ENCODE results near the gene MEP1B. TPM values are rescaled to one million over a fixed set of nuclear protein-coding genes. Genes with fewer than 3 reads are reported as not detected.
A peak's percentile ranks its signal among the peaks of the same experiment; 100 is the strongest.
"Not testable (repeated sequence)": the region's sequence is repeated elsewhere in the genome, so short reads cannot be mapped to it uniquely, and the experiment has no call there.

The MEP1B gene
- total RNA-seq, 4 donors from 2014 or later, result 2.0 to 32.4 (median 19.9) TPM

DNA sequence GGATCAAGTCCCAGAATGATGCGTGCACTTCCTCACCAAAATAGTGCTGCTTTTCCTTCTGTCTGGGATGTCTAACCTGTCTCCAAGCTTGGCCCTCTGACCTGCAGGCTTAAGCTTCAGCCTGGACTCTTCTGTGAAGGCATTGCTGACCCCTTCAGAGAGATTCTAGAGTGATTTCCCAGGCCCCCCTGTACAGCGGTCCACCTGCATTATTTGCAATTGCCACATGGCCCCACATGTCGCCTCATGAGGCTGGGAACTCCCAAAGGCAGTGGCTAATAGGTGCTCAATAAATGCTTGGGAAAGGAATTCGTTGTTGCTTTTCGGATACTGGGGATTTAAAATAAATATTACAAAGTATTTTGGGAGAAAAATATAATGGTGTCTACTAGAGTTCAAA is 32.3 kb upstream of the MEP1B start:
- H3K36me3 ChIP-seq, result no peaks in the 10 kb centered on the region
- H3K27me3 ChIP-seq, result no peaks in the 10 kb centered on the region
- no peak for DNase-seq
- peaks cover 0 to 29% (median 14%) of the 10 kb centered on the region in 4 donors for H3K4me1 ChIP-seq
- in situ Hi-C loops (cut with MboI; ENCODE audit: low pct_ligation_motif_present in 1 of 4, low pct_unique_long_range_greater_than_20kb in 1 of 4, low sequenced_read_pairs in 3 of 4) (loop anchor here in 3 of 4 donors (5.0 to 25.0 kb wide), 4 partner anchors 305 to 397 kb away; partner anchors contain the start of gene GAREM1 (in 2 of the 3)), intact Hi-C loops (cut with DNase I; ENCODE audit: low total_unique reads) (loop anchor here (5.0 kb wide), 1 partner anchor 395 kb away; no protein-coding TSS in a partner anchor)
- TF ChIP-seq EP300 (IDR thresholded peaks at IDR 0.05; ENCODE audit: low read depth) (no peak), POLR2A (IDR thresholded peaks at IDR 0.05) (no peak), POLR2AphosphoS5 (IDR thresholded peaks at IDR 0.05) (no peak)
- TF ChIP-seq, protein P1, sequence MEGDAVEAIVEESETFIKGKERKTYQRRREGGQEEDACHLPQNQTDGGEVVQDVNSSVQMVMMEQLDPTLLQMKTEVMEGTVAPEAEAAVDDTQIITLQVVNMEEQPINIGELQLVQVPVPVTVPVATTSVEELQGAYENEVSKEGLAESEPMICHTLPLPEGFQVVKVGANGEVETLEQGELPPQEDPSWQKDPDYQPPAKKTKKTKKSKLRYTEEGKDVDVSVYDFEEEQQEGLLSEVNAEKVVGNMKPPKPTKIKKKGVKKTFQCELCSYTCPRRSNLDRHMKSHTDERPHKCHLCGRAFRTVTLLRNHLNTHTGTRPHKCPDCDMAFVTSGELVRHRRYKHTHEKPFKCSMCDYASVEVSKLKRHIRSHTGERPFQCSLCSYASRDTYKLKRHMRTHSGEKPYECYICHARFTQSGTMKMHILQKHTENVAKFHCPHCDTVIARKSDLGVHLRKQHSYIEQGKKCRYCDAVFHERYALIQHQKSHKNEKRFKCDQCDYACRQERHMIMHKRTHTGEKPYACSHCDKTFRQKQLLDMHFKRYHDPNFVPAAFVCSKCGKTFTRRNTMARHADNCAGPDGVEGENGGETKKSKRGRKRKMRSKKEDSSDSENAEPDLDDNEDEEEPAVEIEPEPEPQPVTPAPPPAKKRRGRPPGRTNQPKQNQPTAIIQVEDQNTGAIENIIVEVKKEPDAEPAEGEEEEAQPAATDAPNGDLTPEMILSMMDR (IDR thresholded peaks at IDR 0.05), result no peak
- H3K27ac ChIP-seq, result no peak overlapping the region
- no peak overlapping the region for H3K4me3 ChIP-seq
- WGBS, 2 donors (ENCODE audit: low coverage in 1 of 2), result 55 to 66% methylated on average over 4 to 5 of the region's 5 CpGs
- H3K9me3 ChIP-seq, result no peaks in the 10 kb centered on the region

DNA sequence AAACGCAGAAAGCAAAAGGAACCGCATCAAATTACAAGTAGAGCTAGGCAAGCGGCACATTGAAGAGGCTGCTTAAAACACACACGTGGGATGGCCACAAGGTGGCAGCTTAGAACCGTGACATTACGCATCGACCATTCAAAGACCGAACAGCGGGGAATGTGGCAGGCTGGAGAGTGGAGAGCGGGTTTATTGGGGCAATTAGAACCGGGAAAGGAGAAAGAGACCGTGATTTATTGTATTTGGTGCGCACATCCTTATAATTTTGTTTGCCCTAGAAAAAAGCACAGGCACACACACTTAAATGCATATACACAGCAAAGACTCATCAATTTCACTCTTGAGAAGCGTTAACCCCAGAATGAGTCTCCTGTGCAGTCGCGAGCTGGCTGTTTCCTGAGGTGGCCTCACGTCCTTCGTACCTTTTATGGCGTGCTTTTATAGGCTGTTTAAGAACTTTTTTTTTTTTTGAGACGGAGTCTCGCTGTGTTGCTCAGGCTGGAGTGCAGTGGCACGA is 31.7 kb upstream of the MEP1B start:
- in situ Hi-C loops (cut with MboI; ENCODE audit: low pct_ligation_motif_present in 1 of 4, low pct_unique_long_range_greater_than_20kb in 1 of 4, low sequenced_read_pairs in 3 of 4), result loop anchor here in 3 of 4 donors (5.0 to 25.0 kb wide), 4 partner anchors 304 to 397 kb away; partner anchors contain the start of gene GAREM1 (in 2 of the 3)
- Histone ChIP-seq H3K27ac (peak overlapping the region; percentile 62 to 75 (median 66)), H3K27me3 (no peaks in the 10 kb centered on the region)

GRCh38 chr18:32158631-32159030 is 31.2 kb upstream of the MEP1B start:
- H3K27ac ChIP-seq, result peak overlapping the region; percentile 62 to 75 (median 66)

More for the DNA sequence above, 31.7 kb upstream of the MEP1B start:
- Histone ChIP-seq H3K4me3 (peak overlapping the region in 3 of 4 donors; percentile 15 to 47 (median 21)), H3K36me3 (no peaks in the 10 kb centered on the region), H3K9me3 (no peaks in the 10 kb centered on the region), H3K4me1 (peaks cover 0 to 29% (median 14%) of the 10 kb centered on the region in 4 donors)
- peak; percentile 87 for DNase-seq
- TF ChIP-seq POLR2A (IDR thresholded peaks at IDR 0.05), result no peak
- TF ChIP-seq, protein P1 (IDR thresholded peaks at IDR 0.05), result peak; percentile 75 to 95 (median 83)
- intact Hi-C loops (cut with DNase I; ENCODE audit: low total_unique reads), result loop anchor here (5.0 kb wide), 1 partner anchor 394 kb away; no protein-coding TSS in a partner anchor
- WGBS, 2 donors (ENCODE audit: low coverage in 1 of 2), result 0 to 2% methylated on average over 13 to 22 of the region's 22 CpGs

GRCh38 chr18:32160547-32160946 is 29.3 kb upstream of the MEP1B start:
- in situ Hi-C loops (cut with MboI; ENCODE audit: low pct_ligation_motif_present in 1 of 4, low pct_unique_long_range_greater_than_20kb in 1 of 4, low sequenced_read_pairs in 3 of 4), result loop anchor here in 2 of 4 donors (5.0 to 25.0 kb wide), 3 partner anchors 94 to 392 kb away; partner anchors contain the start of gene GAREM1 (in 1 of the 2)
- intact Hi-C loops (cut with DNase I; ENCODE audit: low total_unique reads), result loop anchor here (10.0 kb wide), 1 partner anchor 314 kb away; the partner anchor contains the start of gene GAREM1
- Histone ChIP-seq H3K4me1 (peaks cover 0 to 29% (median 14%) of the 10 kb centered on the region in 4 donors), H3K27me3 (no peaks in the 10 kb centered on the region), H3K27ac (peak overlapping the region; percentile 60 to 75 (median 66)), H3K4me3 (no peak overlapping the region), H3K9me3 (no peaks in the 10 kb centered on the region), H3K36me3 (no peaks in the 10 kb centered on the region)
- TF ChIP-seq POLR2A (IDR thresholded peaks at IDR 0.05) (no peak), POLR2AphosphoS5 (IDR thresholded peaks at IDR 0.05) (peak in 2 of 3 donors; percentile 51 to 69), EP300 (IDR thresholded peaks at IDR 0.05; ENCODE audit: low read depth) (no peak)
- TF ChIP-seq, protein P1 (IDR thresholded peaks at IDR 0.05), result no peak
- WGBS, 2 donors (ENCODE audit: low coverage in 1 of 2), result 45 to 53% methylated on average over 2 of the region's 2 CpGs
- DNase-seq, result peak; percentile 77

More at GRCh38 chr18:32158631-32159030, 31.2 kb upstream of the MEP1B start:
- TF ChIP-seq POLR2A (IDR thresholded peaks at IDR 0.05), result peak; percentile 37
- WGBS, 2 donors (ENCODE audit: low coverage in 1 of 2), result 43 to 52% methylated on average over 8 to 9 of the region's 9 CpGs
- Histone ChIP-seq H3K4me1 (peaks cover 0 to 29% (median 14%) of the 10 kb centered on the region in 4 donors), H3K4me3 (peak overlapping the region in 3 of 4 donors; percentile 15 to 47 (median 21))
- intact Hi-C loops (cut with DNase I; ENCODE audit: low total_unique reads) (loop anchor here (5.0 kb wide), 1 partner anchor 394 kb away; no protein-coding TSS in a partner anchor), in situ Hi-C loops (cut with MboI; ENCODE audit: low pct_ligation_motif_present in 1 of 4, low pct_unique_long_range_greater_than_20kb in 1 of 4, low sequenced_read_pairs in 3 of 4) (loop anchor here in 3 of 4 donors (5.0 to 25.0 kb wide), 4 partner anchors 304 to 396 kb away; partner anchors contain the start of gene GAREM1 (in 2 of the 3))
- not testable (repeated sequence) for H3K36me3 ChIP-seq, H3K27me3 ChIP-seq, H3K9me3 ChIP-seq
- DNase-seq, result peak; percentile 21
